H1 (cell line): ENCODE measurements around the gene C17orf114.

ENCODE experiments used
- CTCF ChIA-PET: fragments of 300-600 bp; sonication (Branson Sonifier 250); formaldehyde crosslinking; loops from one replicate; lab custom pipeline; 2021; ENCODE audit not compliant: partially characterized antibody; lab: Charles Lee
- POLR2A ChIA-PET: fragments of 300-600 bp; sonication (Branson Sonifier 250); formaldehyde crosslinking; loops from one replicate; lab custom pipeline; 2021; ENCODE audit warnings: inconsistent platforms; ENCODE audit not compliant: partially characterized antibody; lab: Charles Lee
- DNase-seq, 2 experiments: peaks; one replicate each; pipeline versions ENCODE4 v3.0.0 to v3.0.0-alpha.2; 2010 to 2022; ENCODE audit warnings: low spot score in 2 of 2, low read depth in 1 of 2, mixed read lengths in 1 of 2
- FAIRE-seq: peaks from 2 replicates; lab custom pipeline; 2011; peaks lifted over from hg19 to GRCh38; lab: Jason Lieb, UNC
- H2AFZ ChIP-seq: 2 replicates; pipeline ENCODE4 v1.8.1; 2012; ENCODE audit warnings: low read length, inconsistent platforms
- H2AK5ac ChIP-seq: 2 replicates; pipeline ENCODE4 v1.6.1; 2013; ENCODE audit warnings: low read depth, low read length
- H2BK120ac ChIP-seq: replicated peaks from 2 replicates; pipeline ENCODE3; 2013; ENCODE audit warnings: low read depth, low read length, inconsistent platforms
- H2BK12ac ChIP-seq: 2 replicates; pipeline ENCODE4 v1.6.1; 2013; ENCODE audit warnings: low read depth, low read length
- H2BK15ac ChIP-seq: 2 replicates; pipeline ENCODE4 v1.6.1; 2013; ENCODE audit warnings: low read length
- H2BK20ac ChIP-seq: 2 replicates; pipeline ENCODE4 v1.6.1; 2013; ENCODE audit warnings: low read length
- H2BK5ac ChIP-seq: 2 replicates; pipeline ENCODE4 v1.6.1; 2013; ENCODE audit warnings: low read depth, low read length
- H3K14ac ChIP-seq: 2 replicates; pipeline ENCODE4 v1.6.1; 2013; ENCODE audit warnings: inconsistent platforms; ENCODE audit not compliant: insufficient read length
- H3K18ac ChIP-seq: 2 replicates; pipeline ENCODE4 v1.6.1; 2013; ENCODE audit warnings: low read length; ENCODE audit errors: extremely low read depth
- H3K23ac ChIP-seq: 2 replicates; pipeline ENCODE4 v1.6.1; 2013; ENCODE audit warnings: inconsistent platforms; ENCODE audit not compliant: insufficient read length
- H3K23me2 ChIP-seq: 2 replicates; pipeline ENCODE4 v1.6.1; 2013; ENCODE audit warnings: low read depth, low read length
- H3K27ac ChIP-seq: 2 replicates; pipeline ENCODE4 v1.6.1; 2011; ENCODE audit warnings: low read depth, low read length, inconsistent platforms
- H3K27me3 ChIP-seq, 4 experiments: replicated peaks in 1 of 4; 1 replicate in 1 of 4; 2 replicates in 3 of 4; pipeline versions ENCODE4 v1.6.1 to v1.8.1; 2011 to 2013; ENCODE audit warnings: low read length in 3 of 4, mild to moderate bottlenecking in 3 of 4, inconsistent platforms in 2 of 4, mixed read lengths in 2 of 4, moderate library complexity in 1 of 4; ENCODE audit not compliant: control insufficient read depth in 3 of 4, insufficient read depth in 3 of 4; ENCODE audit errors: extremely low read depth in 1 of 4
- H3K36me3 ChIP-seq, 4 experiments: 2 replicates each; pipeline versions ENCODE4 v1.6.1 to v1.8.1; 2011 to 2013; ENCODE audit warnings: mild to moderate bottlenecking in 4 of 4, low read length in 3 of 4, moderate library complexity in 2 of 4, control low read depth in 1 of 4, inconsistent platforms in 1 of 4; ENCODE audit not compliant: insufficient read depth in 4 of 4, control insufficient read depth in 2 of 4
- H3K4ac ChIP-seq: replicated peaks from 2 replicates; pipeline ENCODE3; 2013; ENCODE audit warnings: low read length, low read depth, mixed read lengths, inconsistent platforms; ENCODE audit not compliant: insufficient read length
- H3K4me1 ChIP-seq, 4 experiments: replicated peaks in 1 of 4; 1 replicate in 1 of 4; 2 replicates in 3 of 4; pipeline versions ENCODE4 v1.6.1 to v1.8.1; 2011 to 2013; ENCODE audit warnings: low read length in 3 of 4, inconsistent platforms in 2 of 4, mixed read lengths in 1 of 4; ENCODE audit not compliant: insufficient read depth in 4 of 4, control insufficient read depth in 3 of 4
- H3K4me2 ChIP-seq, 2 experiments: 2 replicates each; pipeline versions ENCODE4 v1.6.1 to v1.8.1; 2011 to 2013; ENCODE audit warnings: low read depth in 2 of 2, low read length in 2 of 2, control low read depth in 1 of 2, inconsistent platforms in 1 of 2, mild to moderate bottlenecking in 1 of 2; ENCODE audit not compliant: insufficient read depth in 1 of 2
- H3K4me3 ChIP-seq, 4 experiments: fragments of 200-600, 300-600 bp in 1 of 4; sonication (generic), shearing (Covaris generic), sonication (Bioruptor Twin) in 1 of 4; 2 replicates each; pipeline versions ENCODE4 v1.5.1 to v1.8.1; 2011 to 2016; ENCODE audit warnings: low read length in 4 of 4, low read depth in 3 of 4, control low read depth in 2 of 4, inconsistent platforms in 2 of 4, mild to moderate bottlenecking in 2 of 4, mixed read lengths in 1 of 4, moderate library complexity in 1 of 4; ENCODE audit not compliant: insufficient read depth in 2 of 4; ENCODE audit errors: extremely low read depth in 1 of 4
- H3K56ac ChIP-seq: replicated peaks from 2 replicates; pipeline ENCODE3; 2013; ENCODE audit warnings: low read depth, mild to moderate bottlenecking, mixed read lengths, low read length, inconsistent platforms; ENCODE audit not compliant: insufficient read length
- H3K79me1 ChIP-seq: 2 replicates; pipeline ENCODE4 v1.6.1; 2013; ENCODE audit warnings: low read depth, low read length, control low read depth
- H3K79me2 ChIP-seq, 2 experiments: 2 replicates each; pipeline versions ENCODE4 v1.6.1 to v1.8.1; 2012 to 2013; ENCODE audit warnings: low read length in 2 of 2, mild to moderate bottlenecking in 2 of 2, inconsistent platforms in 1 of 2; ENCODE audit not compliant: insufficient read depth in 2 of 2, control insufficient read depth in 1 of 2
- H3K9ac ChIP-seq, 4 experiments: replicated peaks in 1 of 4; 1 replicate in 1 of 4; 2 replicates in 3 of 4; pipeline versions ENCODE4 v1.6.1 to v1.8.1; 2011 to 2013; ENCODE audit warnings: low read depth in 3 of 4, low read length in 3 of 4, control low read depth in 2 of 4, mild to moderate bottlenecking in 2 of 4, moderate library complexity in 2 of 4, inconsistent platforms in 1 of 4; ENCODE audit errors: extremely low read depth in 1 of 4
- H3K9me3 ChIP-seq, 2 experiments: 2 replicates each; pipeline versions ENCODE4 v1.6.1 to v1.8.1; 2012 to 2013; ENCODE audit warnings: mild to moderate bottlenecking in 2 of 2, moderate library complexity in 2 of 2, control low read depth in 1 of 2, inconsistent platforms in 1 of 2, low read depth in 1 of 2, low read length in 1 of 2, mixed read lengths in 1 of 2; ENCODE audit not compliant: insufficient read depth in 2 of 2
- H4K20me1 ChIP-seq, 2 experiments: replicated peaks in 1 of 2; 2 replicates each; pipeline versions ENCODE3 to v1.8.1; 2011 to 2013; ENCODE audit warnings: inconsistent platforms in 2 of 2, low read length in 2 of 2, mild to moderate bottlenecking in 1 of 2; ENCODE audit not compliant: insufficient read depth in 2 of 2, control insufficient read depth in 1 of 2
- H4K5ac ChIP-seq: 2 replicates; pipeline ENCODE4 v1.6.1; 2013; ENCODE audit warnings: low read length, low read depth, mixed read lengths, inconsistent platforms; ENCODE audit not compliant: insufficient read length
- H4K8ac ChIP-seq: 2 replicates; pipeline ENCODE4 v1.8.0; 2013; ENCODE audit warnings: mild to moderate bottlenecking, moderate library complexity, low read length, inconsistent platforms; ENCODE audit not compliant: insufficient read depth; ENCODE audit errors: extremely low read depth
- H4K91ac ChIP-seq: replicated peaks from 2 replicates; pipeline ENCODE3; 2013; ENCODE audit warnings: low read length, mixed read lengths, inconsistent platforms; ENCODE audit not compliant: insufficient read length
- CTCF ChIP-seq, 3 experiments: IDR thresholded peaks; 1 replicate in 2 of 3; 2 replicates in 1 of 3; pipeline versions ENCODE4 v1.5.1 to v1.6.1; 2011; ENCODE audit warnings: low read length in 3 of 3, mild to moderate bottlenecking in 3 of 3, inconsistent platforms in 2 of 3, low read depth in 1 of 3, moderate library complexity in 1 of 3; ENCODE audit not compliant: insufficient read depth in 1 of 3; ENCODE audit errors: control extremely low read depth in 1 of 3
- RAD21 ChIP-seq, 2 experiments: IDR thresholded peaks in 1 of 2; conservative IDR thresholded peaks in 1 of 2; 2 replicates each; pipeline ENCODE4 v1.6.1; 2011; ENCODE audit warnings: low read depth in 2 of 2, low read length in 2 of 2, improper control_type of control experiment in 1 of 2, inconsistent platforms in 1 of 2, mild to moderate bottlenecking in 1 of 2, moderate library complexity in 1 of 2
- RXRA ChIP-seq: IDR thresholded peaks from 2 replicates; pipeline ENCODE4 v1.6.1; 2011; ENCODE audit warnings: low read depth, mild to moderate bottlenecking, low read length, moderate library complexity; ENCODE audit not compliant: insufficient read depth
- TEAD4 ChIP-seq: IDR thresholded peaks from 2 replicates; pipeline ENCODE4 v1.6.1; 2012; ENCODE audit warnings: low read depth, low read length, inconsistent platforms, mixed read lengths
- WGBS, 2 experiments: shearing (Covaris generic) in 1 of 2; methylation state at CpG; one replicate each; pipeline versions ENCODE4 v1.1.6 to v1.1.7; 2013 to 2015; ENCODE audit warnings: low lambda C conversion rate in 2 of 2, mixed read lengths in 2 of 2, inconsistent platforms in 1 of 2, low coverage in 1 of 2, missing lambda C conversion rate in 1 of 2; ENCODE audit not compliant: insufficient replicate concordance in 2 of 2, insufficient coverage in 1 of 2, insufficient read length in 1 of 2; ENCODE audit errors: extremely low coverage in 1 of 2, missing lambda C conversion rate in 1 of 2; 5-methylcytosine and 5-hydroxymethylcytosine counted together

The C17orf114 gene

GRCh38 chr17:4823373-4824089 is 21.4 kb upstream of the C17orf114 start:
- FAIRE-seq (no peak), DNase-seq (no peak)
- Histone ChIP-seq H2BK20ac (no peak overlapping the region), H3K27ac (no peak overlapping the region), H3K27me3 (no peaks in the 10 kb centered on the region), H3K14ac (no peak overlapping the region), H2AK5ac (no peak overlapping the region), H2BK120ac (no peak overlapping the region), H3K23ac (no peak overlapping the region), H4K20me1 (peaks cover 0 to 2% of the 10 kb centered on the region in 2 experiments), H3K23me2 (no peaks in the 10 kb centered on the region), H3K56ac (no peak overlapping the region), H3K79me1 (no peaks in the 10 kb centered on the region), H2BK12ac (no peak overlapping the region), H3K9me3 (no peaks in the 10 kb centered on the region), H2BK5ac (no peak overlapping the region), H3K79me2 (no peaks in the 10 kb centered on the region), H4K8ac (no peak overlapping the region), H3K9ac (no peak overlapping the region), H2AFZ (no peak overlapping the region), H3K4me2 (no peak overlapping the region), H3K4me3 (no peak overlapping the region), H3K18ac (no peak overlapping the region), H3K4me1 (no peaks in the 10 kb centered on the region), H4K5ac (no peak overlapping the region), H3K36me3 (peaks cover 0 to 3% (median 1%) of the 10 kb centered on the region in 4 experiments; a peak in 4 of 8 replicates), H4K91ac (no peak overlapping the region), H3K4ac (no peak overlapping the region), H2BK15ac (no peak overlapping the region)
- POLR2A ChIA-PET = interaction anchor here (0.6 to 2.7 kb wide), 7 partner anchors 9 to 266 kb away, joined by 3 to 14 read pairs (median 3); partner anchors contain the start of genes MINK1 and PLD2
- CTCF ChIA-PET = interaction anchor here (0.7 to 4.1 kb wide), 10 partner anchors 8 to 133 kb away, joined by 3 to 16 read pairs (median 4); no protein-coding TSS in a partner anchor
- 0 out of 4 replicates have a peak, but pooled peaks of 1 of the 2 experiments have one; percentile 6 for TF ChIP-seq RAD21 (IDR thresholded peaks at IDR 0.05 in 1 of 2, conservative IDR thresholded peaks at IDR 0.05 in 1 of 2; ENCODE audit: low read depth in 2 of 2, low read length in 2 of 2)
- no peak for TF ChIP-seq TEAD4
- peak in 1 of 3 experiments; percentile 19; a peak in 1 of 4 replicates for TF ChIP-seq CTCF (IDR thresholded peaks at IDR 0.05; ENCODE audit: control extremely low read depth in 1 of 3, insufficient read depth in 1 of 3, low read depth in 1 of 3, low read length in 3 of 3)
- no peak for TF ChIP-seq RXRA
- 87% methylated on average over 12 of the region's 12 CpGs; no CpG with 5 or more reads in 1 of the 2 experiments for WGBS, 2 experiments
